ENCODE measurements around the gene ZFAND3.

Gene ZFAND3

DNA sequence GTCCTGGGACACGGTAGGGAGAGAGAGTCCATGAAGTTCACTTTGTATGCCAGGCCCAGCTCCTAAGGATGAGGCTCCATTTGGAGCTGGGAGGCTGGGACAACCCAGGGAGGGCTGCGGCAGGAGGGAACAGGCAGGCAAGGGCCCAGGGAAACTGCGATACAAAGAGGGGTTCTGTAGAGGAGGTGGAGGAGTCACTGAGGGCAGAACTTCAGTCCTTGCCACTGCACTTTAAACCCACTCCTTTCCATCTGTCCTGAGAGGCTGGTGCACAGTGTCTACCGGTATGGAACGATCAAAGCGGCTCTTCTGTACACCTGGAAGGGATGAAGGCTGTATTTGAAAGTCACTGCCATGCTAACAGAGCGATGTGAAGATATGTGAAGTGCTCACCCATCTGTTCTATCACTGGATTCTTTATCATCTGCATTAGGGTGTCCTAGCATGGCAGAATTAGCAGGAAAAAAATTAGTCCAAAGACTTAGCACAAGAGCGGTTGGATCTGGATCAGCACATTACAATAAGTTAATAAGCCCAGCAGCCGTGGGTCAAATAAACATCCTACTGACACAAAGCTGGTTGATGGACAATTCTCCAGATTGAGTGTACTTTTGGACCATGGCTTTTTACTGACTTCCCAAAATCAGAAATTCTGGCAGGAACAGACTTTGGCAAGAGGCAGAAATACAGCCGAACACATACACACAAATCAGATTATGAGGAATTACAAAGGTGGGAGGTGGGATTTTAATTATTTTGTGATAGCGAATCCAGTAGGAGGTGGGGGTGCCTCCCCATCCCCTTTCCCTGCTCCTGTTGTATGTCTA, 20.9 kb upstream of the ZFAND3 start:
- no peak for DNase-seq

DNA sequence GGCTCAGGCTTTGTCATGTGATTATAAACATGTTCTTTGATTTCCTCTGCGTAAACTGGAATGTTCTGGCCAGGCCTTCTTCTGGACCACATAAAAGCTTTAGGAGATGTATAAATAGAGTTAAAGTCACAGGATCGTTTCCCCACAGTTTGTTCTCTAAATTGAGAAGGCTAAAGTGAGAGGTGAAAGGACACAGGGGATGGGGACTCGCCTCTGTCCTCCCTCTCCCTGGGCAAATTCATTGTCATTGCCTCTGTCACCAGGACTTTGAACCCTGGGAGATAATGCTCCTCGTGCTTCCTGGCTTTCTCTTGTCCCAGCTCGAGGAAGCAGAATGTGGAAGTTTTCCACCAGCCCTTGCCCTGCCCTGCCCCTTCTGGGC, 20.3 kb upstream of the ZFAND3 start:
- no peak for DNase-seq

DNA sequence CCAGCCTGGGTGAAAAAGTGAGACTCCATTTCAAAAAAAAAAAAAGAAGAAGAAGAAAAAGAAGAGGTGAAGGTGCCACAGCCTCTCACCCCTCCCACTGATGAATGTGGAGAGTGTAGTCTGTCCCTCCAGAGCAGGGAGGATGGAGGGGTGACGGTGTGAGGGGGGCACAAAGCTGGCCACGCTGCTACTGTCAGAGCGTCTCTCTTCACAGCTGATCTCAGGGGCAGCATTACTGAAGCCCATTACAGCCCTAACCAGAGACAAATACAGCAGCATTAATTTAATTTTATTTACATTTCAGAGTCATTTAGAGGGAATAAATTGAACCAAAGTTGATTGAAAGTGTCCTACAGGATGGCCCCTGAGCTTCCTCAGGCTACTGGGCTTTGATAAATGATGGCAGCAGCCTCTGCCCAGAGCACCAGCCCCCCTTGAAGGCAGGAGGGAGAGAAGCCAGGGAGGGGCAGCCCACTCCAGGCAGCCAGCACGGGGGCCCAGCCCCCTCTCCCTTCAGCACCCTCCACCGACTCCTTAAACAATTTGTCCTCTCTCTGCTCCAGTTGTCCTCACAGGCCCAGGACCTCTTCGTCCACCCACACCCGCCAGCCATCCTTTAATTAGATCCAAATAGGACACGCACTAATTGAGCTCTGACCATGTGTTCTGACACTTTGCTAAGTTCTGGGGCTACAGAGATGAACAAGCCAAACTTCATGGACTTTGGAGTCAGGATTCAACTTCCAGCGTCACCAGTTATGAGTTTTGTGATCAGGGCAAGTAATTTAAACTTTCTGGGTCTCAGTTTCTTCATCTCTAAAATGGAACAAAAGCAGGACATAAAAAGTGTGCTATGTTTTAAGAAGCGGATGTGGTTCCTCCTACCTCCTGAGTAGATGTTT, 18.6 kb upstream of the ZFAND3 start:
- no peak for DNase-seq

DNA sequence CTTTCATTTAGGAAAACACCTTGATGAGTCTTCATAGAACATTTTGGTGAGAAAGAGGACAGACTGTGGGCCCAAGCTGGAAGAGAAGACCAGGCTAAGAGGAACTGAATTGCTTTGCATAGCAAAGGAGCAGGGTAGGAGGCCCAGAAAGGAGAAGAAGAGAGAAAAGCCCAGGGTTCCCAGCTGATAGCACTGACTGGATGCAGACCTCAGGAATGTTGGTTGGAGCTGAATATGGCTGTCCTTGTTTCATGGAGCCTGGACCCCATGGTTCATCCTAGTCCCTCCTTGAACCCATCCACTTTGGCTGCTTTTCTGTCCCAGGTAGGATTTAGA, 18.0 kb upstream of the ZFAND3 start:
- DNase-seq, result no peak

DNA sequence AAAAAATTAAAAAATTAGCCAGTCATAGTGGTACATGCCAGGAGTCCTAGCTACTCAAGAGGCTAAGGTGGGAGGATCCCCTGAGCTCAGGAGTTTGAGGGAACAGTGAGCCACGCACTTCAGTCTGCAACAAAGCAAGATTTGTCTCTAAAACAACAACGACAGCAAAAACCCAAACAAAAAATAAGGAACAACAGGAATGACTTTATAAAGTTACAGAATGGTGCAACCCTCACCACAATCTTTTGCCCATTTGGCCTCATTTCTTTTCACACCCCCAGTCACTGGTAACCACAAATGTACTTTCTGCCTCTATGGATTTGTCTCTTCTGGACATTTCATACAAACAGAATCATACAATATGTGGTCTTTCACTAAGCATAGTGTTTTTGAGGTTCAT, 16.7 kb upstream of the ZFAND3 start:
- DNase-seq, result no peak

DNA sequence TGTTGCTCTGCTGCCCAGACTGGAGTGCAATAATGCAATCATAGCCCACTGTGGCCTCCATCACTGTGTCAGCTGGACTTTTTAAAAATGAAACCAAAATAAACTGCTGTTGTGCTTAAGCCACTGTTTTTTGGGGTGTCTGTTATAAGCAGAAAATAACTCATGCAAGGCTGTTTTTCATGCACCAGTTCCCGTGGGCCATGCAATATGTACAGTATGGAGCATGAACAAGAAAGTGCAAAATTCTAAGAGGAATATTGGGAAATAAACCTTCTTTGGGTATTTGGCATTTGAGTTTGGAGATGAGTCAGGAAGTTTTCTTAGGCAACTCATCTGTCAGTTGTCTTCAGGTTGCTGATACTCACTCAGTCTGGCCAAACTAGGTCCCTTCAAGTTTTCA, 14.9 kb upstream of the ZFAND3 start:
- no peak for DNase-seq

DNA sequence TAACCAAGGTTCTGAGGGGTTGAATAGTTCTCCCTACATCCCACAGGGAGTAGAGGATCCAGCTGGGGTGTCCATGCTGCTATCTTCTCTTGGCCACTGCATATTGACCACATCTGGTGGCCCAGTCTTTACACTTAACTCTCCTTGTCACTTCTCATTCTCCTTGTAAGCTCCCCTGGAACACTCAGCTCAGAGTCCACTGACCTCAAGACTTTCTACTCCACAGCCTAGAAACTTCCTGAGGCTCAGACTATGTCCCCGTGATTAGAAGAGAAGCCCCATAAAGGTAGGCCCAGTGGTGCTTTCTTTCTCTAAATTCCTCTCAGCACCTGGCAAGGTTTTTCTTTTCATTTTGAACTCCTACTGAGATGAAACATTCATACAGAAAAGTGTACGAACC, 13.3 kb upstream of the ZFAND3 start:
- DNase-seq, result no peak

DNA sequence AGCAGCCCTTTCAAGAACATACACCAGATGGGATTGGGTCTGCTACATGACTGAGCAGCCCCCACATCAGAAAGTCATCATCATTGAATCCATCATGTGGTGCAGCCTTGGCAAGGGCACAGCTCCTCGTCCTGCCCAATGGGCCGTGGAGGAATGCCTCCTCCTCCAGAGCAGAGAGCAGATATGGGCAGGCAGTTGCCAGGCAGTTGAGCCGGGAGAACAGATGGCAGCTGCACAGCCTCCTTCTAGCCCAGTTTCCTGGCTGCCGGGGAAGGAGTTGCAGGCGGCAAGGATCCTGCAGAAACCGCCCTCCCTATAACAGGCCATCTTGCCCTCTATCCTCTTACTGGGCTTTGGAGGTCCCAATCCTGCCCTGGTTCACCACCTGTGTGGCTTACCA, 11.9 kb upstream of the ZFAND3 start:
- no peak for DNase-seq

DNA sequence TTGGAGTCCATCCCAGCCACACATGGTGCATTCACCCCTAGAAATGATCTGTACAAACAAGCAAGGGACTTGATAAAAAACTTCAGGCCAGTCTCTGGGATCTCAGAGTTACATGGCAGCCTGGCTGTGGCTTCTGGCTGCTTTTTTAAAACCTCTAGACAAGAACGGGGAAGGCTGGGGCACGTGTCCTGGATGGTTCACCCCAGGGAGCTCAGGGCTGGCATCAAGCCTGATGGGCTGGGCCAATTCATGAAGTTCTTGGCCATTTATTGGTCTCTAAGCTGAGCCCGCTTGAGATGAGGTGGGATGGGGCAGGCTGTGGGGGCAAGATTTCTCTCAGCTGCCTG, 10.4 kb upstream of the ZFAND3 start:
- no peak for DNase-seq

DNA sequence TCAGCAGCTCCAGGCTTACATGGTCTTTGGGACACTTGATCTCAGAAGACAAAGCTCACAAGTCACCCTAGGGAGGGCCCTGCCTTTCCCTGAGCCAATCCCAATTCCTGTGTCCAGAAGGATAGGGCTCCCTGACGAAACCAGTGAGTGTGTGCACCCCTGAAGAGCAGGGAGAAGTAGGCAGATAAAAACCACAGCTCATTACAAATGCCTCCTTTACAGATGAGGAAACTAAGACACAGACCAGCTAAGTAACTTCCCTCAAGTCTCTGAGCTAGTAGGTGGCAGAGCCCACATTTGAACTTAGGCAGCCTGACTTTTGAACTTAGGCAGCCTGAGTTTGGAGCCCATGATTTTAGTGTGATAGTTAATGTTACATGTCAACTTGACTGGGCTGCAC, 6.7 kb upstream of the ZFAND3 start:
- DNase-seq, result no peak

DNA sequence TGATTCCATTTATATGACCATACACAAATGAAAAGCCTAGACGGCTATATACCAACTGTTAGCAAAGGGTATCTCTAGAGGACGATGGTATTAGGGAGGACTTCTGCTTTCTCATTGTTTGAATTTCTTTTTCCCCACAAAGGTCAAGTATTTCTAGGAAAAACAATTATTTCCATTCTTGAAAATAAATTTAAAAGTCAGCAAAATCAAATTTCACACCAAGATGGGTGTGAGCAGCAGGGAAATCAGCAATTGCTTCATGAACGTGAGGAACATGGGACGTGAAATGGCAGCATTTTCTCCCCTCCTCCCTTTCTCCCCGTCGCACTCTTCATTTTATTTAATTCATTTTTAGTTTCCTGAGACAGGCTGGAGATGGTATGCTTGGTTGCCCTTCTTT, 5.2 kb upstream of the ZFAND3 start:
- no peak for DNase-seq

DNA sequence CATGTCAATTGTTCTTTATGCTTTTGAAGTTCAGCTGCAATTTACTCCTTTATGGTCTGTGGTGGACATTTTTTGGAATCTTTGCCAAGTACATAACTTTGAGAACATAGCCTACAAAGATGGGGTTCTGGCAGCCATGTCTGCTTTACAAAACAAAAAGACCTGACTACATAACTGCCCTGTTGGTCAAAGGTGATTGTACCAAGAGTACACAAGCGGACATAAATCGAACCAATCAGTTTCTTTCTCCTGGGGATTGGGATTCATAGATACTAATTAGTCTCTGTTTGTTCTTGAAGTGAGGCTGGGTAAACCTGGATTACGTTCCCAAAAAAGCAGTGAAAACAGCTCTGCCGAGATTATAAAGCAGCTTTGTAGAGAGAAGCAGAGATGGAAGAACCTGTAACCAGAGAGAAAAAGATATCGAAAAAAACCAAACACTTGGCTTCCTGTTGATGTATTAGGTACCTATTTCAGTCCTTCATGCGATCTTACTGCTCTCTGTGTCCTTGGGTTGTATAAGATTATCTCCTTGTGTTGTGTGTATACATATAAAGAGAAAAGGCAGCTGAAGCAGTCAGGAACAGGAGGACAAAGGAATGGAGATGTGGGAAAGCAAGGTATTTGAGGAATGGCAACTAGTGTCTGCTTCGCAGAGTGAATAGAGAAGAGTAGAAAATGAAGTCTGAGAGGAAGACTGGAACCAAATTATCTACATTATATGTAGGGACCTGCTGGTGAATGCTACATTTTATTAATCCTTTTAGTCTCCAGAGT, 2.7 kb upstream of the ZFAND3 start:
- DNase-seq, result no peak

DNA sequence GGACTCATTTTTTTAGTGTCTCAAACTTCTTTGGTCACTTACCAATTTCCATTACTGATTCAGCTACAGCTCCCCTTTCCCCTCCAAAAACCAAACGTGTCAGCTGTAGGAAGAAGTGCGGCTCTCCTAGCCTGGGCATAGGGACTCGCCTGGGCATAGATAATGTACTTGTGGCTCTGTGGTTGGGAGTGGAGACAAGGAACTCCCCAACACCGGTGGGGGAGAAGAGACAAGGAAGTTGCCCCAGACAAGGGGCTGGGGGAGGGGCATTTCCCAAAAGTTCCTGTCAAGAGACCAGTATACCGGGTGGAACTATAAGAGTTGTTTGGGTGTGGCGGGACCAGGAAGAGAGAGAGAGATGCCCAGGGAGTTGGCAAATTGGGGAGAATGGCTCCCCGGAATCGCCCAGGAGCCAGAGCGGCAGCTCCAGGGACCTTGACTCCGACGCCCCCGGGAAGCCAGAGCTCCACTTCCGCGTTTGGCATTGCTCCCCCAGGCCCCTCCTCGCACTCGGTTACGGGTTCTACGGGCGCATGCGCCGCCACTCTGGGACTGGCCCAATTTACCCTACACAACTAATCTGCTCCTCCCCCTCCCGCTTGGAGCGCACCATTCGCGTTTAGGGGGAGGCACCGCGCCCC, 871 bp upstream of the ZFAND3 start:
- DNase-seq, result peak; percentile 93 to 96

DNA sequence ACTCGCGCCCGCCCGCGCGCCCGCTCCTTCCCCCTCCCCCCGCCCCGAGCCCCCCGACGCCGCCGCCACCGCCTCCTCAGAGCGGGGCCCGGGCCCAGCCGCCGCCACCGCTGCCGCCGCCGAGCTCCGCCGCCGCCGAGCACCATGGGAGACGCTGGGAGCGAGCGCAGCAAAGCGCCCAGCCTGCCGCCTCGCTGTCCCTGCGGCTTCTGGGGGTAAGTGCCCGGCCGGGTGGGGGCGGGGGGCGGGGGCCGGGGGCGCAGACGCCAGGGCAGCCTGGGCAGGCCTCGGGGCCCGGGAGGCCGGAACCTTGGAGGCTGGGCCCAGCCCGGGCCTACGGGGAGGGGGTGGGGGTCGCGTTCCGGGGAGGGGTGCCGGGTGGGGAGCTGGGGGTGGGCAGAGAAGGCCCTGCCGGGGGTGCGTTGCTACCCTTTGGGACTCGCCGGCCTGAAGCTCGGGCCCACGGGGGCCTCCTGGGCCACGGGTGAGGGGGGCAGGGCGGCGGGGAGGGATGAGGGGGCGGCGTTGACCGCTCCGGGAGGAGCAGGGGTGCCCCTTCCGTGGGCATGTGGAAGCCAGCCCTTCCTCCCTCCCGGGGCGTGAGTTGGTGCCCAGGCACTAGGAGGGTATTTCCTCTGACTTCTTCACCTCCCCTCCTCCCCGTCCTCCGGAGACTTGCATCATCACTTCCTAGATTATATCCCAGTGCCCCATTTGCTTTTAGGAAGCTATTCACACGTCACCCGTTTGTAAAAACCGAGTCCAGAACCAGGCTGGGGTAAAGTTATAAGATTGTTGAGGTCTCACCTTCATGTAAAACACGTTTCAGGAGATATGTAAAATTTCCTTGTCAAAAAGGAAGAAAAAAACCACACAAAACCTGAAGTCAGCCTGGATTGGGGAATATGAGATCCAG, 533 bp downstream of the ZFAND3 start:
- DNase-seq, result peak; percentile 8 to 25

DNA sequence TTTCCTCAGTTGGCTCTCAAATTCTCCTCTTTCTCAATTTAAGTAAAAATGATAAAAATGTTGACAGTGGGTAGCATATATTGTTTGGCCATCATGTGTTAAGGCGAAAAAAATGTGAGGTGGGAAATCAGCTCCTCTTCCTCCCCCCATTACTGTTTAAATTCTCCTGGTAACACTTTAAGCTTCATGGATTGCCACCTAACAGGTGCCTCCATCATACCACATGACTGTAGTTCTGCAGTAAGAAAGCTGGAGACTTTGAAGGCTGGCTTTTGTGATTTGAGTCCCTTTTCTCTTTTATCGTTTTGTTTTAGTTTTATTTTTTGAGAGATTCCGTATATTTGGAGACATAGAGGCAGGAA, 1.2 kb downstream of the ZFAND3 start:
- no peak for DNase-seq

DNA sequence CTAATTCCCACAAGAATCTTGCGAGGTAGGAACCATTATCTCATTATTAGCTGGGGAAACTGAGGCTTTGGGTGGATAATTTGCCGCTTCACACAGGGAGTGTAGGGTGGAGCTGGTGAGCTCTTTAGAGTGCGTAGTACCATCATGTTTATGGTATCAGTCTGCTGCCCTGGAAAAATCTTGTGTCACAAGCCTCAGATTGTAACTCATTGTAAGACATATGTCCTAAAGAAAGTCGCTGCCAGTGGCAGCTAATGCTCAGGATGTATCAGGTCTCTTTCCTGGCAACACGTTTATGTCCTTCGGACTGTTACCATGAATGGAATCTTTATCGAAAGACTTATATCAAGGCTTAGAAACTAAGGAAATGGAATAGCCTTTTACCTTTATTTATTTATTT, 1.9 kb downstream of the ZFAND3 start:
- no peak for DNase-seq

DNA sequence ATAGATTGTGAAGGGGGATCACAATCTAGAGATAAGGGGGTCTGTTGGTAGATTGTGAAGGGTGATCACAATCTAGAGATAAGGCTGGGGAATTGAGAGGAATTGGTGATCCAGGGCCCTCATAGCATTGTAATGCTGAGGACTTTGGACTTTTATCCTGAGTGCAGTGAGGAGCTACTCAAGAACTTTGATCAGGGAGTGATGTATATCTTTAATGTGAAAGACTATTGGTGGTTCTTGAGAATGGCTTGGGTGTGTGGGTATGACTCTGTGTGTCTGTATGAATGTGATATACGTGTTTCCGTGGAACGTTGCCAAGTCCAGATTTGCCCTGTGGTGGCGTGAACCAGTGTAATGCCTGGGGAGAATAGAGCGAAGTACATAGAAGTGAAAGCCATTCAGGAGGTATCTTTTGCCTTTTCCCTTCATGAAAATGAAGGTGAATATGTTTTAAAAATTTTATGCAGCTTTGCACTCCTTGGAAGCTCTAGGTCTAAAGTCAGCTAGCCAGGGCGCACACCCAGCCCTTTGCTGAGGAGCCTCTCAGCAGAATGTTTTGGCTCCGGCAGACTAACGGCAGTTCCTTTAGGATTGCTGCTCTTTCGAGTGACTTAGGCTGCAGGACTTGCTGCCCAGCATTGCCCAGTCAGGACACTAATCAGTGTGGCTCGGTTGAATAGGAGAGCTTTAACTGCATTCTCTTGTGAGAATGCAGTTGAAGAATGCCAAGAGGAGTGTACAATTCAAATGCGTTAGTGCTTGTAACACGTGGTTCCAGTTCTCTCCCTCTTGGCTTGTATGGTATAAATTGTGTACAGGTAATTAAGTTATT, 3.5 kb downstream of the ZFAND3 start:
- no peak for DNase-seq

DNA sequence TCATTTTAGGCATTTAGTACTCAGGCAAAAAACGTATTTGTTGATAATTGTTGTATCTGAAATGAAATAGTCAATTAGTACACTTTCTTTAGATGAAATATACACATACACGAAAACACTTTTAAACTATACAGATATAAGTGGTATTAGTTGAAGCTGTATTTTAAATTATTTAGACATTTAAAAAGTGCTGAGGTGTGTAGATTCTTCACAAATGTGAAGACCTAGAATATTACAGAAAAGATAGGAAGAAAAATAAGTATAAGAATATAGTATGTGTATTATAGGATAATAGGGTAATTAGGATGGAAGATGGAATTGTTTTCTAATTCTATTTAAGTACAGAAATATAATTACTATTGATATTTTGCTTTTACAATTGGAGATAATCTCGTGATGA, 4.6 kb downstream of the ZFAND3 start:
- no peak for DNase-seq

DNA sequence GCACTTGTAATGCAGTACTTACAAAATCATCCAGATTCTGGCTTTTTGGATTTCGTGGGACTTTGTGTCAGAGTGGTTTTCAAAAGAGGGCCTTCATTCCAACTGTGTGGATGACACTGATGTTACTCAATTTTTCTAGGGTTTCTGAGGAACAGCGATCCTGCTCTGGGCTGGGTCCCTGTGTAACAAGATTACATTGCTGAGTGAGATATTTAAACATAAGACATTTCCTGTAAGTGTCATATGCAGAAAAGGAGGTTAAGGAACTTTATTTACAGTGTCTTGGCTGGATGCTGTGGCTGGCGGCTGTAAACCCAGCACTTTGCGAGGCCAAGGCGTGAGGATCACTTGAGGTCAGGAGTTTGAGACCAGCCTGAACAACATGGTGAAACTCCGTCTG, 6.7 kb downstream of the ZFAND3 start:
- DNase-seq, result no peak

DNA sequence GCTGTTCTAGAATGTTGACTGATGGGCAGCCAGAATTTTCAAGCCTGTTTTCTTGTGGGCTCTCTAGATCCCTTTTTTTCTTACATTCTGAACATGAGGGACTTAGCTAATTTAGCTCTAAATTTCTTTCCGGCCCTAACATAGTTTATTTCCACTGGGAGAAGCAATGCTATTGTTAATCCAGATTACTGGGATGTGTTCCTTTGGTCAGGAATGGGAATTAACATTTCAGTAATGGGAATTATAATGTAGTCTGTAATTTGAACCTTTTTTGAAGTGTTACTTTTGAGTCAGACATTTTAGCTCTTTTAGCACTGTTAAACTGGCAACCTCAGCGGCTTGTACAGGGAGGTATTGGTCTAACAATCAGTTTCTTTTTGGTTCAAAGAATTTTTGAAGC, 7.5 kb downstream of the ZFAND3 start:
- DNase-seq, result no peak

DNA sequence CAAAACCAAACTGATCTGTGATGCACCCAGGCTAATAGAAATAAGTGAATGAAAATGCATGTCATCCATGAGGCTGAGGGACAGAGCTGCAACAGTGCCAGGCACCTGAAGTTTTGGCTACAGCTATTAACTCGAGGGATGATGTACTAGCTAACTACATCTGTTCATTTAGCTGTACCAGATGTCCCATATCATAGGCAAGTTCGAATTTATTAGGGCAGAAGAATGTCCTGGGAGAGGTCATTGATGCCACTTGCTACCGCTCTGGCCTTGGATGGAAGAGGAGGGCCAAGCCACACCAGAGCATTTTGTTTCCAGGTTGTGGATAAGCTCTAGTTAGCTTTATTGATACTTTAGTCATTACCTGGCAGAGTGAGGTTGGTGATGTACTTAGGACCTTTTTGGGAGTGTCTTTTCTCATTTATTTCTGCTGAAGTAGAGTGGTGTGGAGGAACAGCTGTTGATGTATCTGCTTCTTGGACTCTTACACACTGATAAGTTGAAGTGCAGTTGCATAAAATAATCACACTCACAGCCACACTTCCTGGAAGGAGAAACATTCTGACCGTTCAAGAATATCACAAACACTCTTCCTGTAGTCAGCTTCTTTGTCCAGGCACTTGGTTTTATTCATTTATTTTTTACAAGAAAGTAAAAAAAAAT, 8.2 kb downstream of the ZFAND3 start:
- DNase-seq, result no peak

Measured in NCI-H2081 (cell line).